HS-27A (cell line): ENCODE data around the gene MAP2K5.
A peak's percentile ranks its signal among the peaks of the same experiment; 100 is the strongest.

ENCODE experiments used
- DNase-seq: peaks from one replicate; pipeline ENCODE4 v3.0.0-alpha.2; 2012; ENCODE audit warnings: low read depth, missing footprints

MAP2K5 gene

DNA sequence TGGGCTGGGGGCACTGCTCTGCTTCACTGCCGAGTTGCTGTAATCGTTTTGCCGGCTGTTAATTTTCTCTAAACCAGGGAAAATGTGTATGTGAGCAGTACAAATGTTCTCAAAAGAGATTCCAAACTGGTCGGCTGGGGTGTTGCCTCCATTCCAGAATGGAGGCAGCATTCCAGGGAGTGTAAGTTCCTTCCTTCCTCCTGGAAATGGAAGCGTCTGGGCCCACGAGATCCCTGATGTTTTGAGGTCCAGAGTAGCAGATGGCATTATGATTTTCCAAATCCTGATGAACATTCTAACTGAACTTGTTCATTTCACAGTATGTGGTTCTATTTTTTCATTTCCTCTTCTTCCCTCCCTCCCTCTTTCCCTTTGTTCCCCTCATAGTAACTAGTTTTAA, 218.4 kb downstream of the MAP2K5 start:
- DNase-seq: no peak

DNA sequence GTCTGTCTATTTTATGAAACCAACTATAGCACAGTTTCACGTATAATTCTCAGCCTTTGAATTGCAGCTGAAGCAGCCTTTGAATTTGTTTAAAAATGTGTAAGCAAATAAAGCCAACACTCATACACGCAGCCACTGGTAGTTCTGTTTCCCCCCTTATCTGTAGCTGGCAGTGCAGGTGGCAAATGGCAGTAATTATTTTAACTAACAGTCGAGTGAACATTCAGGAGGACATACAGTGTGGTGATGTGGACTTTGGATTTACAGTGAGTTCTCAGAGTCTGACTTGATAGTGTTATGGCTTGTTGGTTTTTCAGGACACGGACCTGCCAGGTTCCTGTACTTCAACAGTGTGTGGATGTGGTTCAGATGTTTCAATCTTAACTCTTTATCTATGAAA, 218.8 kb downstream of the MAP2K5 start:
- DNase-seq: no peak

GRCh38 chr15:67762610-67763368, 220.3 kb downstream of the MAP2K5 start:
- no peak for DNase-seq

- no peak for DNase-seq
Observed at GRCh38 chr15:67765701-67766100, 223.2 kb downstream of the MAP2K5 start.

GRCh38 chr15:67766968-67767367, 224.5 kb downstream of the MAP2K5 start:
- DNase-seq: no peak

DNA sequence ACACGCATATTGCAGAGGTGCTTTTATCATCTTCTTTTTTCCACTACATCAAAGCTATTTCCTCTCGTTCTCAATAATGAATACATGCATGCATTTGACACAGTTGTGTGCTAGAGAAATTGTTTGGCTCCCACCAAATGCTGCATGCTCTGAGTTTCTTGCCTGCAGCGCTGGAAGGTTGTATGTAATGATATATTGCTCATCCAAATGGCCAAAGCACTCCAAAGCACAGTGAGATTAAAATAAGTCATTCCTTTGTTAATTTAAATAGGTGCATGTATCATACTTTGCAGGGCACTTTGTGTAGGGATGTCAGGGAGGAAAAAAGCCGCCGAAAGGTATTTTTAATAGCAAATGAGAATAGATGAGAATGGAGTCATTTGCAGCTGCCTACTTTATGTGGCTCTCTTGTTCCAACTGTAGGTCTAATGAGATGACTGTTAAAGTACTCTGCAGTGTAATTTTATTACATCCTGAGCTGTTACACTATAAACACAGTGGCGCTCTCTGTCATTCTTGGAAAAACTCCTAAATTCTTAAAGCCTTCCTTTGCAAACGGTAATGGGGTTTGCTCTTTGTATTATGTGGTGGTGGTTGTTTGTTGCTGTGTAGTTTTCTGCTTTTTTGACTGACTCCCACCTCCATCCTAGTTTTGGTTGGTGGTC, 225.9 kb downstream of the MAP2K5 start:
- no peak for DNase-seq

DNA sequence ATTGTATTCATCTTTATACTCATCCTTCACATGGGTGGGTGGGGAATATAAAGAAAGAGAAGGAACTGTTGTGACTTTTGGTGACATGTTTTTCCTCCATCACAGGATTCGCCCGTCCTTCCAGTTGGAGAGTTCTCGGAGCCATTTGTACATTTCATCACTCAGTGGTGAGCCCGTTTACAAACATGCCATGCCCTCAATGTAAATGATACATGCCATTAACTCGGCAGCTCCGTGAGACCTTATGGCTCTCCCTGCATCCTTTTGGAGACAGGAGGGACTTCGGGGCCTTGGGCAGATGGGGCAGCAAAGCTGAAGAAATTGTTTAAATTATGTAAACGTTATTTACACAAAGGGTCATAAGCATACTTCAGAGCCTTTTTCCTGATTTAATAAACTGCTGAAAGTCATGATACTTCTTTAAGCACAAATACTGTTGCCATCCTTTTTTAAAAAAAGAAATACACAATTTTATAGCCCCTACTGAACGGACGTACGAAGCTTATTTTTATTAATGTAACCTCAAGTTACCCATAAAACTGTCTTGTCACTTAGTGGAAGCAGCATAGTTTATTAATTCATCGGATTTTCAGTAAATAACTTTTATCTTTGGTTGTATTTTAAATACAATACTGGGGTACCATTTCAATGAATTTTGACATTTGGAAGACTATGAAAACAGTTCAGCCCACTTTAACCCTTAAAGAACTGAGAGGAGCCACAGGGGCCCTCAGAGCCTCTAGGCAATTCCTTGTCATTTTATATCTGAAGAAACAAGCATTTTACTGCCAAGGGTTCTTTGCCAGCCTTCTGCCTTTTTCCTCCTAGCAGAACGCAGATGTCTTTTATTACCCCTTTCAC, 227.2 kb downstream of the MAP2K5 start:
- no peak for DNase-seq

- no peak for DNase-seq
Observed at GRCh38 chr15:67770358-67770628, 227.8 kb downstream of the MAP2K5 start.

DNA sequence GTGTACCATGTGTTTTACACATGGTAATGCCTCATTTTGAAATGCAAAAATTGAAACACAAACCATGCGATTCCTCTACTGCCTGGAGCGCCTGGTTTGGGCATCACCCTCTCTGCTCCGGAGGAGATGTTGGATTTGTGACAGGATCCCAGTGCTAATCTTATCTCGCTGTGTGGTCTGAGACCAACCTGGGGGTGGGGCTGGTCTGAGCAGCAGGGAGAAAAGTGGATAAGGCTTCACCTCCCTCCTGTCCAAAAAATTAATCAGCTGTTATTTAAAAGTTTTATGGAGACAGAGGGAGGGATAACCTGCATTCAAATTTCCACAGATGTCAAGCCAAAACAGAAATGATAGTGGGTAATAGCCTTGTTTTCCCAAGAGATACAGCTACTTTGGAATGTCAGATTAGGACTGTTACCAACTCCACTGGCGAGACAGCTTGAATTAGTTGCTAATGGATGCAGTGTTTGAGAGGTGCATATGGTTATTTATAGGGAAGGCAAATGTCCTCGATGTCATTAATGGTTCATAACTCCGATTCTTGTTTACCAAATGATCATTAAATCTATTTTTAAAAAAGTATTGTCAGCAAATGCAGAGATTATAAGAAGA, 228.8 kb downstream of the MAP2K5 start:
- no peak for DNase-seq

GRCh38 chr15:67774626-67775025, 232.1 kb downstream of the MAP2K5 start:
- DNase-seq: no peak

DNA sequence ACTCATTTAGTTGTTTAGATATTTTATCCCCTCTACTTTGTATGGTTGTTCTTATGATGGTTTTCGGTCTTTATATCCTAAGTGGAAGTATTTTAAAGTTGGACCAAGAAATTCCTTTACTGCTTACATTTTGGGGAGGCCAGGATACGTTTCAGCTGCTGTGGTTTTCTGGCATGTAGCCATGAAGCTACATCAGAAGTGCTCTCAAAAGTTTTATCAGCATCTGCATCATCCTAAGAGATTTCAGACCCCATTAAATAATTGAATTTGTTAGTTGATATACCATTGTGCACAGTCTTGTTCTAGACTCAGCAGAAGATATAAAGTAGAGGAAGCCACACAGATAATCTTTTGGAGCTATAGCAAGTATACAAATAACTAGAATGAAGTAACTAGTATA, 232.7 kb downstream of the MAP2K5 start:
- DNase-seq: no peak

GRCh38 chr15:67775998-67776397, 233.5 kb downstream of the MAP2K5 start:
- DNase-seq: no peak

DNA sequence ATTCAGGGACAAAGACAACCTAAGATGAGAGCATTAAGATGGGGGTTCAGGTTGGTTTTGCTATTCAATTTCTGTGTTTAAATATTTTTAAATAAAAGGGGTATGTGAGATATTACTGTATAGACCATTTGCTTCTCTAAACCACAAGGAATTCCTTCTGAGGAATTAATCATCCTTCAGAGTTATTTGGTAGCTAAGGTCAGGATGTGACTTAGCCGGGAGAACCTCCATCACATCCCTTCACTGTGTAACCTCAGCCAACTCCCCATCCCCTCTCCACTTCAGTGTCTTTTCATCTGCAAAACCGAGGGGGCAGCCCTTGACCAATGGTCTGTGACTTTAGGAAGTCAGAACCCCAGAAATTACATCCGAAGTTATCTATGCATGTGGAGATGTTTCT, 234.1 kb downstream of the MAP2K5 start:
- peak; percentile 14 for DNase-seq

DNA sequence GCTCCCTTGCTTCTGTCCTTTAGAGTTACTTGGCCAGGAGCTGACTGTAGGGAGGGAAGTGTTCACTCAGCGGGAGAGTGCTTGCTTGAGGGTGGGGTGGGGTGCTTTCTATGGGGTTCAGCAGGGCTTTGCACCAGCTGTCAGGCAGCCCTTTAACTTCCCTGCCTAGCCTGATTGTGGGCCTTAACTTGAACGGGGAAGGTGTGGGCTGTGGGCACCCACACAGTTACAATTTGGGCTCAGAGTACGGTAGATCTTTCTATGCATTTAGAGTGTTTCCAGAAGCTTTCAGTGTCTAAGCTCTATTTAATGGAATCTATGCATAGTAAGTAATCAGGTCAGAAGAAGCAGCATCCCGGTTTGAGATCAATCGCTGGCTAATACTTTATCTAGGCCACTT, 234.6 kb downstream of the MAP2K5 start:
- DNase-seq: no peak

- DNase-seq: no peak
Observed at GRCh38 chr15:67777773-67778172, 235.3 kb downstream of the MAP2K5 start.

GRCh38 chr15:67778968-67779548, 236.6 kb downstream of the MAP2K5 start:
- no peak for DNase-seq

DNA sequence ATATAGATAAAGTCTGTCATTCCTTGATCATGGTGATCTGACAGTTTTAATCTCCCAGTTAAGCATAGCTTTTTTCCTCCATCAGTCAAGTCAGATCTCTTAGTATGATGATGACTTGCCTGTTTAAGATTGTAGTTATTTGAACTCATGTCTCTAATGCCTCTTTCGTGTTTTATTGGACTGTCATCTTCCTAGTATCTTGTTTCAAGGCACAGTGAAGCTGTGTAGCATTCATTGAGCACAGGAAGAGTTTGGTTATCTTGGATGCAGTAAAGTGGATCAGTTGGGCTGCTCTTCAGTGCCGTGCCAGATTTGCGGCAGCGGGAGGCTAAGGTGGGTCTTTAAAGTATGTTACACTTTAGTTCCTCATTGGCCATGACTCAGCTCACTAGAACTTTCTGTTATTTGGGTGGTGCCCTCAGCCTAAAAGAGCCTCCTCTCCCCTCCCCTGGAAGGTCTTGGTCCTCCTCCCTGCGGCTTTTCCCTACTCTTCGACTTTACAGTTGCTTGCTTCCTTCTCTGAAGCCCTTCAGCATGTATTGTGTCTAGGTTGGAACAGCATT, 237.1 kb downstream of the MAP2K5 start:
- DNase-seq: no peak

DNA sequence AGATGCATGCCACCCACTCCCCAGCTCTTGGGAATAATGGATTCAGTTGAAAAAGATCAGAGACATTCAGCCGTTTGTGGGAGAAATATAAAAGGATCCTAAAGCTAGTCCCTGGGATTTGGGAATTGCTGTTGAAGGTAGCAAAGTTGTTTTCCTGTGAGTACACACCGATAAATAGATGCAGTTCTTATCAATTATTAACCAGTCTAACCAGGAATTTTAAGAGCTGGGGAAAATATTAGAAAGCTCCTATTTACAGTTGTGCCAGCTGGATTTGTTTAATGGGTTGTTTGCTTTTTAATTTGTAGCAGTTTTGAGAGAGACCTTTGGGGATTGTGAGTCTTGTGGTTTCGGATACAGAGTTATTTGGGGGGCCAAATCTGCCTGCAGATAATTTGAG, 238.6 kb downstream of the MAP2K5 start:
- no peak for DNase-seq

- DNase-seq: no peak
Observed at GRCh38 chr15:67781907-67782690, 239.6 kb downstream of the MAP2K5 start.

DNA sequence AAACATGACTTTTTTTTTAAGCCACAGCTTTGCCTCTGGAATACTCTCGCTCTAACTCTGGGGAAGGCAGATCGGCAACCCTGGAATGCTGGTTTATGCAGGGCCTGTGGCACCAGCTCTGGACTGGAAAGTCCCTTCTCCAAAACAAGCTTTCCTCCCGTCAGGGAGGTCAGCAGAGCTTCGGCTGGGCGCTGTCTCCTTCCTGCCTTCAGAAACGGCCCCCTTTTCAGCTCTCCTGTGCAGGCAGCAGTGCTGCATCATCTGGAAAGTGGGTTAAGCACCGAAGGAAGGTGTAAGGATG, 240.1 kb downstream of the MAP2K5 start:
- no peak for DNase-seq

DNA sequence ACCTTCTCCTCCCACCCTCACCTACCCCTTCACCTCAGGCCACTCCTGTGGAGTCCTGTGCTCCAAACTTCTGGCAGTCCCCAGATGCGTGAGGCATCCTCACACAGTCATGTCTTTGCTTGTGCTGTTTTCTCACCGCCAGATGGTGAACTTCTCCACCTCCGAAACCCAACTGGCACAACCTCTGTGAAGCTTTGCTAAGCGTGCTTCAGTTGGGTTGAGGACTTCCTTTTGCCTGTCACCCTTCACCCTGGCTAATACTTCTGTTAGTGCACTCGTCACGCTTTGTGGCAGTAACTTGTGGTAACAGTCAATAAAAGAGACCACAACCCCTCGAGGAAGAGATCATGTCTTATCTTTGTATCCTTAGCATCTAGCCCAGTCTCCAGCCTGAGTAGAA, 240.8 kb downstream of the MAP2K5 start:
- DNase-seq: no peak
